GM18867 (cell line): ENCODE data around the gene DYNC2I2.
"Not testable (repeated sequence)": the region's sequence is repeated elsewhere in the genome, so short reads cannot be mapped to it uniquely, and the experiment has no call there.

Experiments used
- ATAC-seq: cut with Tn5 transposase; IDR thresholded peaks from one replicate; pipeline ENCODE4 v1.9.1; 2021; ENCODE audit warnings: mild to moderate bottlenecking, moderate library complexity; ENCODE audit not compliant: unreplicated experiment

The DYNC2I2 gene

GRCh38 chr9:128619779-128620178 lies 36.9 kb downstream of the DYNC2I2 start:
- no peak for ATAC-seq

- no peak for ATAC-seq
Measured at GRCh38 chr9:128619127-128619526, 37.5 kb downstream of the DYNC2I2 start.

GRCh38 chr9:128617943-128618342 lies 38.7 kb downstream of the DYNC2I2 start:
- ATAC-seq: no peak

- no peak for ATAC-seq
Measured at GRCh38 chr9:128615571-128615970, 41.1 kb downstream of the DYNC2I2 start.

GRCh38 chr9:128614728-128615127 lies 41.9 kb downstream of the DYNC2I2 start:
- ATAC-seq: no peak

- no peak for ATAC-seq
Measured at GRCh38 chr9:128611600-128612394, 44.9 kb downstream of the DYNC2I2 start.

- no peak for ATAC-seq
Measured at GRCh38 chr9:128610897-128611296, 45.8 kb downstream of the DYNC2I2 start.

GRCh38 chr9:128607642-128608350 lies 48.9 kb downstream of the DYNC2I2 start:
- no peak for ATAC-seq

GRCh38 chr9:128603697-128604096 lies 53.0 kb downstream of the DYNC2I2 start:
- no peak for ATAC-seq

GRCh38 chr9:128600099-128600498 lies 56.5 kb downstream of the DYNC2I2 start:
- ATAC-seq: no peak

- no peak for ATAC-seq
Measured at GRCh38 chr9:128595471-128595870, 61.2 kb downstream of the DYNC2I2 start.

- ATAC-seq: no peak
Measured at GRCh38 chr9:128593856-128594255, 62.8 kb downstream of the DYNC2I2 start.

GRCh38 chr9:128593039-128593438 lies 63.6 kb downstream of the DYNC2I2 start:
- no peak for ATAC-seq

- ATAC-seq: no peak
Measured at GRCh38 chr9:128588581-128589233, 67.9 kb downstream of the DYNC2I2 start.

GRCh38 chr9:128587453-128587852 lies 69.2 kb downstream of the DYNC2I2 start:
- ATAC-seq: no peak

- not testable (repeated sequence) for ATAC-seq
Measured at GRCh38 chr9:128586934-128587333, 69.7 kb downstream of the DYNC2I2 start.

- ATAC-seq: not testable (repeated sequence)
Measured at GRCh38 chr9:128585155-128585554, 71.5 kb downstream of the DYNC2I2 start.
